ENCODE measurements around the gene PRKCD. TPM values are rescaled to one million over a fixed set of nuclear protein-coding genes. Genes with fewer than 3 reads are reported as not detected.

PRKCD gene
- total RNA-seq, 1 experiment from 2014 or later: 25.2 TPM

DNA sequence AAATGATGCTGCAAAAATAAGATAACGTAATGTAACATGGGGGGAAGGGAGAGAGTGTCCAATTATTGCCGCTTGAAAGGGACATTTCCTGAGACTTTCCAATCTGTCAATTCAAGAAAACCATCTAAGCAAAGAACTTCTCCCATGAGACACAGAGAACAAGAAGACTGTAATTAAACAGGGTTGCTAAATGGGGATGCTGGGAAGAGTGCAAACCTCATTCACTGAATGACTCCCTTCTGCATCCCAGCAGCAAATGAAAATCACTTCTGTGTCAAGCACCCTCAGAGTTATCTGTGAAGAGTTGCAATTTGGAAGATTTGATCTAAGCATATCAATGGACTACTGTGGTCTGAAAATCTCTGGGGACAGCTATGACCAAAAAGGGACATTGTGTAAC, 34.4 kb upstream of the PRKCD start:
- Mint-ChIP-seq H3K27ac (ENCODE audit: unreplicated experiment) (no peak overlapping the region), H3K4me3 (ENCODE audit: low read depth, unreplicated experiment) (no peak overlapping the region), H3K27me3 (ENCODE audit: unreplicated experiment) (no peaks in the 10 kb centered on the region), H3K4me1 (ENCODE audit: low read depth, unreplicated experiment) (peaks cover 10% of the 10 kb centered on the region), H3K36me3 (ENCODE audit: insufficient read depth, unreplicated experiment) (peaks cover 35% of the 10 kb centered on the region), H3K9me3 (ENCODE audit: low read depth, unreplicated experiment) (no peaks in the 10 kb centered on the region)
- no TSS peak for BruUV-seq (replicated peaks)
- TF ChIP-seq, protein P1, sequence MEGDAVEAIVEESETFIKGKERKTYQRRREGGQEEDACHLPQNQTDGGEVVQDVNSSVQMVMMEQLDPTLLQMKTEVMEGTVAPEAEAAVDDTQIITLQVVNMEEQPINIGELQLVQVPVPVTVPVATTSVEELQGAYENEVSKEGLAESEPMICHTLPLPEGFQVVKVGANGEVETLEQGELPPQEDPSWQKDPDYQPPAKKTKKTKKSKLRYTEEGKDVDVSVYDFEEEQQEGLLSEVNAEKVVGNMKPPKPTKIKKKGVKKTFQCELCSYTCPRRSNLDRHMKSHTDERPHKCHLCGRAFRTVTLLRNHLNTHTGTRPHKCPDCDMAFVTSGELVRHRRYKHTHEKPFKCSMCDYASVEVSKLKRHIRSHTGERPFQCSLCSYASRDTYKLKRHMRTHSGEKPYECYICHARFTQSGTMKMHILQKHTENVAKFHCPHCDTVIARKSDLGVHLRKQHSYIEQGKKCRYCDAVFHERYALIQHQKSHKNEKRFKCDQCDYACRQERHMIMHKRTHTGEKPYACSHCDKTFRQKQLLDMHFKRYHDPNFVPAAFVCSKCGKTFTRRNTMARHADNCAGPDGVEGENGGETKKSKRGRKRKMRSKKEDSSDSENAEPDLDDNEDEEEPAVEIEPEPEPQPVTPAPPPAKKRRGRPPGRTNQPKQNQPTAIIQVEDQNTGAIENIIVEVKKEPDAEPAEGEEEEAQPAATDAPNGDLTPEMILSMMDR (IDR thresholded peaks at IDR 0.05; ENCODE audit: unreplicated experiment): no peak
- intact Hi-C loops (cut with micrococcal nuclease; ENCODE audit: unreplicated experiment): no loop called here
- CTCF ChIA-PET: no interaction called here
- DNase-seq: no peak

DNA sequence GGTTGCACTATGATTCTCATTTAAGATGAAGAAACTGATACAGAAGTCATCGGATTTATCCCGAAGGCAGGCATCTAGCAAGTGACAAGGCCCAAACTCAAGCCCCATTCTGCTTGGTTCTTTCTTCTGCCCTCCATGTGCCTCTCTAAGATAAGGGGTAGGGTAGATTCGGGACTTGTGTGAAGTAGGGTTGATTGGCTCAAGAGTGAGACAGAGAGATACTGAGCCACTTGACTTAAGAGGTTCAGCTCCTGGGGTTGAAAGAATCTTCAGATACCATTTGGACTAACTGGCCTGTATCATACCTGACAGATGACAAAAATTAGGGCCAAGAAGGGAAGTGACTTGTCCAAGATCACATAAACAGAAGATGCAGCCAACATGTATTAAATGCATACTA, 31.7 kb upstream of the PRKCD start:
- Mint-ChIP-seq H3K36me3 (ENCODE audit: insufficient read depth, unreplicated experiment) (peaks cover 26% of the 10 kb centered on the region), H3K4me3 (ENCODE audit: low read depth, unreplicated experiment) (peak overlapping the region; percentile 83), H3K4me1 (ENCODE audit: low read depth, unreplicated experiment) (peaks cover 10% of the 10 kb centered on the region), H3K27ac (ENCODE audit: unreplicated experiment) (peak overlapping the region; percentile 38), H3K27me3 (ENCODE audit: unreplicated experiment) (no peaks in the 10 kb centered on the region), H3K9me3 (ENCODE audit: low read depth, unreplicated experiment) (no peaks in the 10 kb centered on the region)
- TF ChIP-seq, protein P1 (IDR thresholded peaks at IDR 0.05; ENCODE audit: unreplicated experiment): no peak
- no peak for DNase-seq
- CTCF ChIA-PET: no interaction called here
- TSS peak; percentile 71 for BruUV-seq (replicated peaks)
- intact Hi-C loops (cut with micrococcal nuclease; ENCODE audit: unreplicated experiment): no loop called here

DNA sequence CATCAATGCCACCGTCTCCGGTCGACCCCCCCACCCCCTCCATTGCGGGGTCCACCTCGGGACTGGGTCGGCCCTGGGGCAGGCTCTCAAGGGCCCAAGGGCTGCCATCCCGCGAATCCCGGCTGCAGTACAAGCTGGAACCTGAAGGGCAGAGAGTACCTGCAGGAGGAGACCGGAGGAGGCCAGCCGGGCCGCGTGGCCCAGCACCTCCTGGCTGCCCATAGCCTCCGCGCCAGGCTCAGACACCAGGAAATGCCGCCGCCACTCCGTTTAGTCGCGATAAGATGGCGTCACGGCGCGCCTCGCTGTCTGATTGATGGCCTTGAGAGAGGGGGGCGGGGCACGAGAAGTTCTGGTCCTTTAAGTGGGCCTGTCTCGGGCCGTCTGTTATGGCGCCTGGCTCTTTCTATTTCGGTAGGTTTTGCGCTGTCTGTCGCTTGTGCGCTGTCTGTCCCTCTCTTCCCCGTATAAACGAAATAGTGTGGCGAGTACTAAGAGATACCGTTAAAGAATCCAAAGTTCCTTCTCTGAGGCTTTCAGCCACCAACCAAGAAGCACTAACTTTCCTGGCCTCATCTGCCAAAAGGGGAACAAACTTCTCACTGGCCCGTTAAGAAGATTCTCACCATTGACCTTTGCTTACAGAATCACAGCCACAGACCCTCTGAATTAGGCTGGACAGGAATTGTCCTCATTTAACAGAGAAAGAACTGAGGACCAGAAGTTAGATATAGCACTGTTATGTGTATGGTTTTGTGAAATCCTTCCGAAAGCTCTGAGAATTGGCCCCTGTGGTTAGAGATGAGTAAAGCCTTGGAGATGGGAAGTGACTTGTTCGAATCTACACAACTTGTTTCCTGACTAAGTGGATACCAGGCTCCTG, 30.6 kb upstream of the PRKCD start, which contains the start of gene RFT1:
TSS of gene RFT1 (minus strand) at position 257 of the 883 bp plus-strand sequence. CDS start at position 222, 35 bp downstream.
- Mint-ChIP-seq H3K27me3 (ENCODE audit: unreplicated experiment) (no peaks in the 10 kb centered on the region), H3K27ac (ENCODE audit: unreplicated experiment) (peak within 1 kb of the TSS; percentile 38), H3K4me1 (ENCODE audit: low read depth, unreplicated experiment) (peaks cover 10% of the 10 kb centered on the region), H3K36me3 (ENCODE audit: insufficient read depth, unreplicated experiment) (peaks cover 16% of the 10 kb centered on the region), H3K9me3 (ENCODE audit: low read depth, unreplicated experiment) (no peaks in the 10 kb centered on the region), H3K4me3 (ENCODE audit: low read depth, unreplicated experiment) (peak within 1 kb of the TSS; percentile 83)
- intact Hi-C loops (cut with micrococcal nuclease; ENCODE audit: unreplicated experiment): loop anchor here (2.0 kb wide), 1 partner anchor 32 kb away; no protein-coding TSS in a partner anchor
- BruUV-seq (replicated peaks): TSS peak; percentile 96
- TF ChIP-seq, protein P1 (IDR thresholded peaks at IDR 0.05; ENCODE audit: unreplicated experiment): no peak
- CTCF ChIA-PET: no interaction called here
- DNase-seq: peak; percentile 95

DNA sequence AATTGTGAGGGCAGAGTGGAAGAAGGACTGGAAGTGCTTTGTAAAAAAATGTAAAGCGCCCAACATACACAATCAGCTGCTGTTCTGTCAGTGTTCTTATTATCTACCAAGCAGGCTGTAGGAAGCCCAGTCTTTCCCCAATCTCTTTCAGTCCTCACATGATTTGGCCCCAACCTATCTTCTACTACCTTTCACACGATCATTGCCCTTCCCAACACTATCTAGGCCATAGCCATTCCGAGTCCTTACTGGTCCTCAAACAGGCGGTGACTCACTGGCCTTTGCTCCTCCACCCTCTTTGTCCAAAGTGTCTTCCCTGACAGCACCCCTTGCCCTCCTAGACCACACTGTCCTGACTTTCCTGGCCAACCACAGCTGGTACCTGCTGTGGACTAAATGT, 29.9 kb upstream of the PRKCD start:
- no TSS peak for BruUV-seq (replicated peaks)
- no peak for DNase-seq
- H3K27ac Mint-ChIP-seq (ENCODE audit: unreplicated experiment): peak overlapping the region; percentile 38
- intact Hi-C loops (cut with micrococcal nuclease; ENCODE audit: unreplicated experiment): loop anchor here (2.0 kb wide), 1 partner anchor 32 kb away; no protein-coding TSS in a partner anchor
- H3K9me3 Mint-ChIP-seq (ENCODE audit: low read depth, unreplicated experiment): no peaks in the 10 kb centered on the region
- CTCF ChIA-PET: interaction anchor here (1.2 to 1.6 kb wide), 2 partner anchors 63 to 65 kb away, joined by 3 to 5 read pairs; no protein-coding TSS in a partner anchor
- H3K36me3 Mint-ChIP-seq (ENCODE audit: insufficient read depth, unreplicated experiment): peaks cover 14% of the 10 kb centered on the region
- TF ChIP-seq, protein P1 (IDR thresholded peaks at IDR 0.05; ENCODE audit: unreplicated experiment): no peak
- H3K27me3 Mint-ChIP-seq (ENCODE audit: unreplicated experiment): no peaks in the 10 kb centered on the region
- H3K4me3 Mint-ChIP-seq (ENCODE audit: low read depth, unreplicated experiment): peak overlapping the region; percentile 83
- H3K4me1 Mint-ChIP-seq (ENCODE audit: low read depth, unreplicated experiment): peaks cover 10% of the 10 kb centered on the region
